SU-DHL-6 (cell line): ENCODE data around the gene HMCN2.

Experiments used
- EZH2phosphoT487 ChIP-seq: fragments of 200-600 bp; sonication (generic), shearing (Covaris generic); conservative IDR thresholded peaks from 2 replicates; pipeline ENCODE4 v1.6.1; 2018; ENCODE audit warnings: mild to moderate bottlenecking, antibody characterized with exemption, low read length, moderate library complexity, mixed read lengths
- TF ChIP-seq, protein P1 (sequence below): fragments of 200-600 bp; sonication (generic); IDR thresholded peaks from one replicate; pipeline ENCODE4 v1.5.1; 2017; ENCODE audit warnings: antibody characterized with exemption, mild to moderate bottlenecking, low read length, moderate library complexity; ENCODE audit not compliant: insufficient read depth, poor library complexity, severe bottlenecking

DNA sequence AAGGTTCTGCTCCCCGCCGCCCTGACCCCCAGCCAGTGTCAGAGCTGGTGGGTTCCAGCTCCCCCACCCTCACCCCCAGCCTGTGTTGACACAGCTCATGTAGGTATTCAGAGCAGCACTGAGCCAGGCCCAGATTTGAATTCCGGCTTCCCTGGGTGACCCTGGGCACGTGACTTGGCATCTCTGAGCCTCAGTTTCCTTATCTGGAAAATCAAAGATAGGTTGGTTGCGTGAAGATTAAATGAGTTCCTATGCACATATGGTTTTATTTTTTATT lies 42.0 kb downstream of the HMCN2 start:
- TF ChIP-seq, protein P1, sequence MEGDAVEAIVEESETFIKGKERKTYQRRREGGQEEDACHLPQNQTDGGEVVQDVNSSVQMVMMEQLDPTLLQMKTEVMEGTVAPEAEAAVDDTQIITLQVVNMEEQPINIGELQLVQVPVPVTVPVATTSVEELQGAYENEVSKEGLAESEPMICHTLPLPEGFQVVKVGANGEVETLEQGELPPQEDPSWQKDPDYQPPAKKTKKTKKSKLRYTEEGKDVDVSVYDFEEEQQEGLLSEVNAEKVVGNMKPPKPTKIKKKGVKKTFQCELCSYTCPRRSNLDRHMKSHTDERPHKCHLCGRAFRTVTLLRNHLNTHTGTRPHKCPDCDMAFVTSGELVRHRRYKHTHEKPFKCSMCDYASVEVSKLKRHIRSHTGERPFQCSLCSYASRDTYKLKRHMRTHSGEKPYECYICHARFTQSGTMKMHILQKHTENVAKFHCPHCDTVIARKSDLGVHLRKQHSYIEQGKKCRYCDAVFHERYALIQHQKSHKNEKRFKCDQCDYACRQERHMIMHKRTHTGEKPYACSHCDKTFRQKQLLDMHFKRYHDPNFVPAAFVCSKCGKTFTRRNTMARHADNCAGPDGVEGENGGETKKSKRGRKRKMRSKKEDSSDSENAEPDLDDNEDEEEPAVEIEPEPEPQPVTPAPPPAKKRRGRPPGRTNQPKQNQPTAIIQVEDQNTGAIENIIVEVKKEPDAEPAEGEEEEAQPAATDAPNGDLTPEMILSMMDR = no peak
- TF ChIP-seq EZH2phosphoT487 = no peak
